ENCODE measurements around the gene GPANK1.
A peak's percentile ranks its signal among the peaks of the same experiment; 100 is the strongest.

The GPANK1 gene

GRCh38 chr6:31691564-31692108 is 26.8 kb upstream of the GPANK1 start:
- no peak for DNase-seq (ENCODE audit: extremely low read depth in 1 of 2, low read depth in 1 of 2)

DNA sequence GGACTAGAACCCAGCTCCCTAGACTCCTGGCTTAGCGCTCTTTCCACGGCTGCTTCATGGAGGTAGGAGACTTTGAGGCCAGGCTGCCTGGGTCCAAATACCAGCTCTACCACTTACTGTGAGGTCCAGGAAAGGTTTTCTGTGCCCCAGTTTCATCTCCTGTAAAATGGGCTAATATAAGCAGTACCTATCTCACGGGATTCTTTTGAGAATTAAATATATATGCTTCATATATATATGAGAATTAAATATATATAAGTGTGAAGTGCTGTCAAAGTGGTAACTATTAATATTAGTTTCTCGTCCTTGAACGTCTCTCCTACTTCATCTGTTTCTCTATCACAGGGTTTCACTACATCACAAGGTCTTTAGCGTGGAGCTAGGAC is 26.3 kb upstream of the GPANK1 start:
- no peak for DNase-seq (ENCODE audit: extremely low read depth in 1 of 2, low read depth in 1 of 2)

- DNase-seq (ENCODE audit: extremely low read depth in 1 of 2, low read depth in 1 of 2): no peak
Measured at GRCh38 chr6:31690231-31691077, 25.7 kb upstream of the GPANK1 start.

- DNase-seq (ENCODE audit: extremely low read depth in 1 of 2, low read depth in 1 of 2): no peak
Measured at GRCh38 chr6:31689249-31690110, 24.7 kb upstream of the GPANK1 start.

GRCh38 chr6:31687860-31688693 is 23.3 kb upstream of the GPANK1 start:
- DNase-seq (ENCODE audit: extremely low read depth in 1 of 2, low read depth in 1 of 2): no peak

GRCh38 chr6:31687321-31687720 is 22.5 kb upstream of the GPANK1 start:
- no peak for DNase-seq (ENCODE audit: extremely low read depth in 1 of 2, low read depth in 1 of 2)

DNA sequence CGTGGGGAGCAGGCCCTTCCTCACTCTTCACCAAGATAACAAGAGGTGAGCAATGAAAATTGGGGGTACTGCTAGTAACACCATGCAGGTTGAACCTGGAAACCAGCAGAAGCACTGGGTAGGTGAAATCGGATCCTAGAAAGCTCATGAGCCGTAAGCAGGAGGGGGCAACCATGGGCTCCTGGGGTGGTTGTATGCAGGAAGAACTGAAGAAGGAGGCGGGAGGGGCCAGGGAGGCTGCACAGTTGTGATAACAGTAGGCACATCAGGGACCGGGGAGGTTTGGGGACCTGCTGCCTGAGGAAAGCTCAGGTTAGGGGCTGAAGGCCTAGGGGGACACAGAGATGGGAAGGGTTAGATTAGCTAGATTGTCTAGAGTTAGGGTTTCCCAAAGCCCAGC is 21.7 kb upstream of the GPANK1 start:
- no peak for DNase-seq (ENCODE audit: extremely low read depth in 1 of 2, low read depth in 1 of 2)

GRCh38 chr6:31683591-31683990 is 18.8 kb upstream of the GPANK1 start:
- DNase-seq (ENCODE audit: extremely low read depth in 1 of 2, low read depth in 1 of 2): no peak

GRCh38 chr6:31681135-31681671 is 16.4 kb upstream of the GPANK1 start:
- no peak for DNase-seq (ENCODE audit: extremely low read depth in 1 of 2, low read depth in 1 of 2)

- peak in 1 of 2 donors; percentile 25 for DNase-seq (ENCODE audit: extremely low read depth in 1 of 2, low read depth in 1 of 2)
Measured at GRCh38 chr6:31680226-31681134, 15.7 kb upstream of the GPANK1 start, which contains the start of gene LY6G5C. Gene LY6G5C (minus strand): TSS chr6:31681067. CDS start chr6:31680373, 694 bp downstream.

DNA sequence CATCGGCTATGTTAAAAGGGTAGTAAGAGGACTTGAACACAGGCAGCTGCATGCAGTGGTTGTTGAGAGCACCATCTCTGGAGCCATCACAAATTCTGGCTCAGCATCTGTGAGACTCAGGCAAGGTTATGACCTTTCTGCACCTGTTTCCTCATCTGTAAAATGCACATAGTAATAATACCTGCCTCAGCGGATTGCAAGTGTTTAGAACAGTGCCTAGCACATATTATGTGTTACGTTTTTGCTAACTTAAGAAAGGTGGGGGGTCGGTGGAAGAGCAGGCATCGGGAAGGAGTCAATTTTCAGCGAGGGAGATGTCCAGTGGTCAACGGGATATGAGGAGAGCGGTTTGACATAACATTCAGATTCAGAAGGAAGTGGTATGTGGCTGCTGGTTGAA is 13.2 kb upstream of the GPANK1 start:
- no peak for DNase-seq (ENCODE audit: extremely low read depth in 1 of 2, low read depth in 1 of 2)

- no peak for DNase-seq (ENCODE audit: extremely low read depth in 1 of 2, low read depth in 1 of 2)
Measured at GRCh38 chr6:31676904-31677303, 12.1 kb upstream of the GPANK1 start.

- DNase-seq (ENCODE audit: extremely low read depth in 1 of 2, low read depth in 1 of 2): no peak
Measured at GRCh38 chr6:31676322-31676903, 11.6 kb upstream of the GPANK1 start.

GRCh38 chr6:31669676-31670075 is 4.9 kb upstream of the GPANK1 start, which contains the start of gene LY6G5B:
Gene LY6G5B (plus strand): TSS chr6:31669976. CDS start chr6:31670951, 975 bp downstream.
- no peak for DNase-seq (ENCODE audit: extremely low read depth in 1 of 2, low read depth in 1 of 2)

DNA sequence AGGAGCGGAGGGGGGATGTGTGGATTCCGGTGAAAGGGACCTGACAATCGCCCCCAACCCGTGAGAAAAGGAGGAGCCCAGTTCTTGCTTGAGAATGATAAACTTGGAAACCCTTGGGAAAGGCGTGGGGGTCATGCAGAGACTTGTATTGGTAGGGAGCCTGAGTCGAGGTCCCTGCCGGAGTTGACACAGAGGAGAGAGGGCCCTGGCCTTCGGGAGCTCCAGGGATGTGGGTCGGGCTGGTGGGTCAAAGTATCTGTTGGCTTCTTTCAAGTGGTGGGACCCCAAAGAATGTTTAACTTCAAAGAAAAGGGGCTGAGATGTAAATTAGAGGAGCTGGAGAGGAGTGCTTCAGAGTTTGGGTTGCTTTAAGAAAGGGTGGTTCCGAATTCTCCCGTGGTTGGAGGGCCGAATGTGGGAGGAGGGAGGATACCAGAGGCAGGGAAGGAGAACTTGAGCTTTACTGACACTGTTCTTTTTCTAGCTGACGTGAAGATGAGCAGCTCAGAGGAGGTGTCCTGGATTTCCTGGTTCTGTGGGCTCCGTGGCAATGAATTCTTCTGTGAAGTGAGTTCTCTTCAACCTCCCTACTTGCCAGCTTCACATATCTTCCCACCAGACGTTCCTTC is 1.7 kb upstream of the GPANK1 start:
- DNase-seq (ENCODE audit: extremely low read depth in 1 of 2, low read depth in 1 of 2): no peak

- DNase-seq (ENCODE audit: extremely low read depth in 1 of 2, low read depth in 1 of 2): peak; percentile 96
Measured at GRCh38 chr6:31665501-31666336, 922 bp upstream of the GPANK1 start, which contains the start of gene CSNK2B. Gene CSNK2B (plus strand): TSS chr6:31666080. CDS start chr6:31666832, 752 bp downstream.

All from activated CD8-positive, alpha-beta memory T cell treated with anti-CD3 and anti-CD28 coated beads for 1 hour (primary cell).